ENCODE results near the gene SLN.

Gene SLN

GRCh38 chr11:107688322-107688918 is 23.4 kb downstream of the SLN start:
- Histone ChIP-seq H3K36me3 (ENCODE audit: control insufficient read depth, insufficient read depth, low read length) (no peaks in the 10 kb centered on the region), H3K4me3 (ENCODE audit: insufficient read depth, low read depth, low read length) (no peak overlapping the region), H3K27ac (ENCODE audit: insufficient read depth, low read depth, low read length, poor library complexity, severe bottlenecking) (no peak overlapping the region), H3K4me1 (ENCODE audit: control insufficient read depth, insufficient read depth, low read length) (no peaks in the 10 kb centered on the region), H3K27me3 (ENCODE audit: control insufficient read depth, insufficient read depth, low read length, poor library complexity, severe bottlenecking) (no peaks in the 10 kb centered on the region), H3K9me3 (ENCODE audit: control insufficient read depth, low read length) (no peaks in the 10 kb centered on the region)
- 87 to 88% methylated on average over 6 of the region's 6 CpGs for WGBS, 2 experiments

GRCh38 chr11:107683807-107684206 is 28.0 kb downstream of the SLN start:
- 89 to 94% methylated on average over 2 of the region's 2 CpGs for WGBS, 2 experiments
- H3K36me3 ChIP-seq (ENCODE audit: control insufficient read depth, insufficient read depth, low read length): no peaks in the 10 kb centered on the region
- H3K27me3 ChIP-seq (ENCODE audit: control insufficient read depth, insufficient read depth, low read length, poor library complexity, severe bottlenecking): no peaks in the 10 kb centered on the region
- no peaks in the 10 kb centered on the region for H3K9me3 ChIP-seq (ENCODE audit: control insufficient read depth, low read length)
- H3K4me1 ChIP-seq (ENCODE audit: control insufficient read depth, insufficient read depth, low read length): no peaks in the 10 kb centered on the region
- H3K4me3 ChIP-seq (ENCODE audit: insufficient read depth, low read depth, low read length): no peak overlapping the region
- H3K27ac ChIP-seq (ENCODE audit: insufficient read depth, low read depth, low read length, poor library complexity, severe bottlenecking): no peak overlapping the region

- Histone ChIP-seq H3K27me3 (ENCODE audit: control insufficient read depth, insufficient read depth, low read length, poor library complexity, severe bottlenecking) (no peaks in the 10 kb centered on the region), H3K4me1 (ENCODE audit: control insufficient read depth, insufficient read depth, low read length) (no peaks in the 10 kb centered on the region), H3K27ac (ENCODE audit: insufficient read depth, low read depth, low read length, poor library complexity, severe bottlenecking) (no peak overlapping the region), H3K9me3 (ENCODE audit: control insufficient read depth, low read length) (no peaks in the 10 kb centered on the region), H3K4me3 (ENCODE audit: insufficient read depth, low read depth, low read length) (no peak overlapping the region), H3K36me3 (ENCODE audit: control insufficient read depth, insufficient read depth, low read length) (no peaks in the 10 kb centered on the region)
- WGBS, 2 experiments: 91 to 93% methylated on average over 1 to 2 of the region's 2 CpGs
Measured at GRCh38 chr11:107683061-107683460, 28.8 kb downstream of the SLN start.

- Histone ChIP-seq H3K4me3 (ENCODE audit: insufficient read depth, low read depth, low read length) (no peak overlapping the region), H3K36me3 (ENCODE audit: control insufficient read depth, insufficient read depth, low read length) (no peaks in the 10 kb centered on the region), H3K27me3 (ENCODE audit: control insufficient read depth, insufficient read depth, low read length, poor library complexity, severe bottlenecking) (no peaks in the 10 kb centered on the region), H3K4me1 (ENCODE audit: control insufficient read depth, insufficient read depth, low read length) (no peaks in the 10 kb centered on the region), H3K9me3 (ENCODE audit: control insufficient read depth, low read length) (no peaks in the 10 kb centered on the region), H3K27ac (ENCODE audit: insufficient read depth, low read depth, low read length, poor library complexity, severe bottlenecking) (no peak overlapping the region)
- WGBS, 2 experiments: 92 to 93% methylated on average over 4 to 5 of the region's 5 CpGs
Measured at GRCh38 chr11:107682572-107682971, 29.3 kb downstream of the SLN start.

GRCh38 chr11:107682171-107682570 is 29.7 kb downstream of the SLN start:
- no peak overlapping the region for H3K4me3 ChIP-seq (ENCODE audit: insufficient read depth, low read depth, low read length)
- WGBS, 2 experiments: 90 to 96% methylated on average over 4 of the region's 4 CpGs
- no peaks in the 10 kb centered on the region for H3K4me1 ChIP-seq (ENCODE audit: control insufficient read depth, insufficient read depth, low read length)
- no peaks in the 10 kb centered on the region for H3K36me3 ChIP-seq (ENCODE audit: control insufficient read depth, insufficient read depth, low read length)
- no peaks in the 10 kb centered on the region for H3K9me3 ChIP-seq (ENCODE audit: control insufficient read depth, low read length)
- H3K27ac ChIP-seq (ENCODE audit: insufficient read depth, low read depth, low read length, poor library complexity, severe bottlenecking): no peak overlapping the region
- H3K27me3 ChIP-seq (ENCODE audit: control insufficient read depth, insufficient read depth, low read length, poor library complexity, severe bottlenecking): no peaks in the 10 kb centered on the region

- no peak overlapping the region for H3K4me3 ChIP-seq (ENCODE audit: insufficient read depth, low read depth, low read length)
- H3K27ac ChIP-seq (ENCODE audit: insufficient read depth, low read depth, low read length, poor library complexity, severe bottlenecking): no peak overlapping the region
- no peaks in the 10 kb centered on the region for H3K9me3 ChIP-seq (ENCODE audit: control insufficient read depth, low read length)
- WGBS, 2 experiments: 94 to 95% methylated on average over 4 of the region's 4 CpGs
- H3K36me3 ChIP-seq (ENCODE audit: control insufficient read depth, insufficient read depth, low read length): no peaks in the 10 kb centered on the region
- no peaks in the 10 kb centered on the region for H3K27me3 ChIP-seq (ENCODE audit: control insufficient read depth, insufficient read depth, low read length, poor library complexity, severe bottlenecking)
- no peaks in the 10 kb centered on the region for H3K4me1 ChIP-seq (ENCODE audit: control insufficient read depth, insufficient read depth, low read length)
Measured at GRCh38 chr11:107679255-107680024, 32.4 kb downstream of the SLN start.

- H3K36me3 ChIP-seq (ENCODE audit: control insufficient read depth, insufficient read depth, low read length): no peaks in the 10 kb centered on the region
- 83 to 86% methylated on average over 6 of the region's 6 CpGs for WGBS, 2 experiments
Measured at GRCh38 chr11:107678632-107678971, 33.3 kb downstream of the SLN start.

GRCh38 chr11:107677924-107678631 is 33.8 kb downstream of the SLN start:
- H3K4me3 ChIP-seq (ENCODE audit: insufficient read depth, low read depth, low read length): no peak overlapping the region
- 82 to 83% methylated on average over 6 to 7 of the region's 7 CpGs for WGBS, 2 experiments
- no peaks in the 10 kb centered on the region for H3K36me3 ChIP-seq (ENCODE audit: control insufficient read depth, insufficient read depth, low read length)
- H3K27ac ChIP-seq (ENCODE audit: insufficient read depth, low read depth, low read length, poor library complexity, severe bottlenecking): no peak overlapping the region
- H3K4me1 ChIP-seq (ENCODE audit: control insufficient read depth, insufficient read depth, low read length): no peaks in the 10 kb centered on the region
- H3K27me3 ChIP-seq (ENCODE audit: control insufficient read depth, insufficient read depth, low read length, poor library complexity, severe bottlenecking): no peaks in the 10 kb centered on the region
- H3K9me3 ChIP-seq (ENCODE audit: control insufficient read depth, low read length): no peaks in the 10 kb centered on the region

More at GRCh38 chr11:107678632-107678971, 33.3 kb downstream of the SLN start:
- Histone ChIP-seq H3K27me3 (ENCODE audit: control insufficient read depth, insufficient read depth, low read length, poor library complexity, severe bottlenecking) (no peaks in the 10 kb centered on the region), H3K9me3 (ENCODE audit: control insufficient read depth, low read length) (no peaks in the 10 kb centered on the region), H3K4me3 (ENCODE audit: insufficient read depth, low read depth, low read length) (no peak overlapping the region), H3K4me1 (ENCODE audit: control insufficient read depth, insufficient read depth, low read length) (no peaks in the 10 kb centered on the region), H3K27ac (ENCODE audit: insufficient read depth, low read depth, low read length, poor library complexity, severe bottlenecking) (no peak overlapping the region)

- H3K4me1 ChIP-seq (ENCODE audit: control insufficient read depth, insufficient read depth, low read length): no peaks in the 10 kb centered on the region
- WGBS, 2 experiments: 87 to 88% methylated on average over 8 of the region's 8 CpGs
- no peaks in the 10 kb centered on the region for H3K36me3 ChIP-seq (ENCODE audit: control insufficient read depth, insufficient read depth, low read length)
- H3K27me3 ChIP-seq (ENCODE audit: control insufficient read depth, insufficient read depth, low read length, poor library complexity, severe bottlenecking): no peaks in the 10 kb centered on the region
- H3K9me3 ChIP-seq (ENCODE audit: control insufficient read depth, low read length): no peaks in the 10 kb centered on the region
- no peak overlapping the region for H3K27ac ChIP-seq (ENCODE audit: insufficient read depth, low read depth, low read length, poor library complexity, severe bottlenecking)
- no peak overlapping the region for H3K4me3 ChIP-seq (ENCODE audit: insufficient read depth, low read depth, low read length)
Measured at GRCh38 chr11:107676336-107677057, 35.4 kb downstream of the SLN start.

GRCh38 chr11:107675902-107676301 is 36.0 kb downstream of the SLN start:
- Histone ChIP-seq H3K4me1 (ENCODE audit: control insufficient read depth, insufficient read depth, low read length) (no peaks in the 10 kb centered on the region), H3K36me3 (ENCODE audit: control insufficient read depth, insufficient read depth, low read length) (no peaks in the 10 kb centered on the region), H3K4me3 (ENCODE audit: insufficient read depth, low read depth, low read length) (no peak overlapping the region), H3K27me3 (ENCODE audit: control insufficient read depth, insufficient read depth, low read length, poor library complexity, severe bottlenecking) (no peaks in the 10 kb centered on the region), H3K27ac (ENCODE audit: insufficient read depth, low read depth, low read length, poor library complexity, severe bottlenecking) (no peak overlapping the region), H3K9me3 (ENCODE audit: control insufficient read depth, low read length) (no peaks in the 10 kb centered on the region)
- WGBS, 2 experiments: 91 to 95% methylated on average over 2 of the region's 2 CpGs

All from ectodermal cell (in vitro differentiated cells).